Amniotic stem cell (primary cell): ENCODE data around the gene DNM3.
"Not testable (repeated sequence)": the region's sequence is repeated elsewhere in the genome, so short reads cannot be mapped to it uniquely, and the experiment has no call there.

Source experiments
- DNase-seq: peaks from one replicate; lab custom pipeline; 2025; lab: John Stamatoyannopoulos, UW

Gene DNM3

GRCh38 chr1:172024944-172025738 is 183.8 kb downstream of the DNM3 start:
- not testable (repeated sequence) for DNase-seq

GRCh38 chr1:172040466-172040865 is 199.2 kb downstream of the DNM3 start:
- peak; percentile 21 for DNase-seq

DNA sequence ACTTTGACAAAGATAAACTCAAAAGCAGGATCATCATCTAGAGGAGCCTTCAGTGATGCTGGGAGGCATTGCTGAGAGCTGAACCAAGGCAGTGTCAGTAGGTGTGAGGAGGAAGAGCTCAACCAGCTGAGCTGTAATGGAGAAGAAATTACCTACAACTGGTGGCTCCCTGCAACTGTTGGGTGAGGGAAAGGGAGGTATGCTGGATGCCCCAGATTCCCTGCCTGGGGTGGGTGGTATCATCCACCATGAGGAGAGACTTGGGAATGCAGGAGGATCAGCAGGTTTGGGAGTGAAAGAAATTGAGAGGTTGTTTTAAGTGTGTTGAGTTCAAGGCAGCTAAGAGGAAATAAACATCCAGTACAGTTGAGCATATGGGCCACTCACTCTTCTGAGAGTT is 199.8 kb downstream of the DNM3 start:
- DNase-seq: no peak

GRCh38 chr1:172041742-172042141 is 200.4 kb downstream of the DNM3 start:
- peak; percentile 1 for DNase-seq

GRCh38 chr1:172043900-172044299 is 202.6 kb downstream of the DNM3 start:
- no peak for DNase-seq

DNA sequence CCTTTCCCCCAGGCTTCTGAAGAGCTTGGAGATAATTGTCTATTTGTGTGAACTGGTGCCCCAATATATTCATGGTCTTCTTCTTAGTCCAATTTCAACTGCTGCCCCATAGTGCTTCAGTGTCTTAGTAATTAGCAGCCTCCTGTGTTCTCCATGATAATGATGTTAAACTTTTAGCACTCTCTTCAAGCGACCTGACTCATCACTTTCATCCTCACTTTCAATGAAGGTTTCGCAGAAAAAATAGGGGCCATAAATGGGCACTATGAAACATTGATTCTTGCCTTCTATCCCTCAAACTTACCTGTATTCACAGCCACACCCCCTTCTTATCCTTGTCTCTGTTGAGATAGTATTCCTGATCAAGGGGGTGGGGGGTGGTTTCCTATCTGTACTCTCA is 210.6 kb downstream of the DNM3 start:
- DNase-seq: no peak

DNA sequence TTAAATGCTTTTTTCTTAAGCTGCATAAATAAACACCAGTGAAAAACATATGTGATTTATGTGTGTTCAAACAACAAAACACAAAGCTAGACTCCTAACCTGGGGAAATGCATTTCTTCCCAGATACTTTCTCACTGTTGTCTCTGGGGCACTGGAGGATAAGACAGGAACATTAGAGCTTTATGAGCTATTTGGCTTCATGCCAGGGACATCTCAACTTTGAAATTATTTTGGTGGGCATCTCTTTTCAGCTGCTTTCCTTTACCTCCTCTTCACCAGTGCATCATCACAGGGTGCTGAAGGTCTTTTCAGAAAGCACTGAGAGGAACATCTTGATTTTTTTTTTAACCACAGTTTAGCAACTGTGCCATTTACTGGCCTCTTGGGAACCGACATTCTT is 212.9 kb downstream of the DNM3 start:
- no peak for DNase-seq

DNA sequence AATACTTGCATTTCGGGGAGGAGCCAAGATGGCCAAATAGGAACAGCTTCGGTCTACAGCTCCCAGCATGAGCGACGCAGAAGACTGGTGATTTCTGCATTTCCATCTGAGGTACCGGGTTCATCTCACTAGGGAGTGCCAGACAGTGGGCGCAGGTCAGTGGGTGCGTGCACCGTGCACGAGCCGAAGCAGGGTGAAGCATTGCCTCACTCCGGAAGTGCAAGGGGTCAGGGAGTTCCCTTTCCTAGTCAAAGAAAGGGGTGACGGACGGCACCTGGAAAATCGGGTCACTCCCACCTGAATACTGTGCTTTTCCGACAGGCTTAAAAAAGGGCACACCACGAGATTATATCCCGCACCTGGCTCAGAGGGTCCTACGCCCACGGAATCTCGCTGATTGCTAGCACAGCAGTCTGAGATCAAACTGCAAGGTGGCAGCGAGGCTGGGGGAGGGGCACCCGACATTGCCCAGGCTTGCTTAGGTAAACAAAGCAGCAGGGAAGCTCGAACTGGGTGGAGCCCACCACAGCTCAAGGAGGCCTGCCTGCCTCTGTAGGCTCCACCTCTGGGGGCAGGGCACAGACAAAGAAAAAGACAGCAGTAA is 214.6 kb downstream of the DNM3 start:
- not testable (repeated sequence) for DNase-seq

DNA sequence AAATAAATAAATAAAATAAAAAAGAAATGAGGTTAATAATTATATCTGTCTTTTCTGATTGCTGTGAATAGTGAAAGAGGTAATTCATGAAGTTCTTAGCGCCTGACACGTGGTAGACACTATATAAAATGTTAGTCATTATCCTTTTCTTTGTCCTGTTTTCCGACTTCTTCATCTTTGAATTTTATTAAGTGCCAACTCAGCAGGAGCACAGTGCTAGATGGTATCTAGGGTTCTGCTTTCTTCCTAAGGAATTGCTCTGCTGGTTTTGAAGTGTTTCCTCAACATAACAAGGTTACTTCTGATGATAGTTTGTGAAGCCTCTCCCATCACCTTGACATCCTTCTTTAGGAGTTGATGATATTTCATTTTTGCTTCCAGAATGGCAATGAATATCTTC is 227.0 kb downstream of the DNM3 start:
- no peak for DNase-seq

- DNase-seq: no peak
Observed at GRCh38 chr1:172069051-172069450, 227.8 kb downstream of the DNM3 start.

DNA sequence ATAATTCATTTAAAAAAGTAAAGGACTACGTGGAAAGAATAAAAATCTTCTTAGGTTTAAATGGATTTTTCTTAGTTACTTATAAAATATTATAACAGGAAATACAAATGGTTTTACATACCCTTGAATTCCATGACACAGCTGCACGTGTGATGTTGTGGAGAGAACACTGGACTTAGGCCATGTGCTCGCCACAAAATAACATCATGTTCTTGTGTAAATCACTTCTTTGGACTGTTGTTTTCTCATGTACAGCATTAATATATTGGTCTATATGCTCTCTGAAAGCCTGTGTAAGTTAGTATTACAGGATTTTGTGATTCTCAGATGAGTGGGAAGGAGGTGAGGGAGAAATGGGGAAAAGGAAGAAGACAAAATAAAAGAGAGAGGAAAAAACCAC is 228.2 kb downstream of the DNM3 start:
- no peak for DNase-seq

GRCh38 chr1:172070055-172070454 is 228.8 kb downstream of the DNM3 start:
- no peak for DNase-seq

DNA sequence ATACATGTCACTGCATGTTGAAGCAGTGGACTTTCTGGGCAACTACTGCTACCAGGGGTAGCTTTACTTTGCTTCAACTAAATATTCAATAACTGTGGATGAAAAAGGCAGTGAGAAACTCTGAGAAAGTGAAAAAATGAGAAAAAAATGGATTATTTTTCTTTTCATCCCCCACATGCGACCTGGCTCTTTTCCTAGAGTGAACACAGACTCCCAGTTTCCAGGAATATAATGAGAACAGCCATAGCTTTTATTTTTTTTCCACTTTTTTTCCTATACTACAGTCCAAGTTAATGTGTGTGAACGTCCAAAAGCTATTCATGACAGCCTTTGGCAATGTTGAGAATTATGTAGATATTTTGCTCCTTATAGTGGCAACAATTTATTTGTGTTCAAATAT is 230.4 kb downstream of the DNM3 start:
- no peak for DNase-seq

DNA sequence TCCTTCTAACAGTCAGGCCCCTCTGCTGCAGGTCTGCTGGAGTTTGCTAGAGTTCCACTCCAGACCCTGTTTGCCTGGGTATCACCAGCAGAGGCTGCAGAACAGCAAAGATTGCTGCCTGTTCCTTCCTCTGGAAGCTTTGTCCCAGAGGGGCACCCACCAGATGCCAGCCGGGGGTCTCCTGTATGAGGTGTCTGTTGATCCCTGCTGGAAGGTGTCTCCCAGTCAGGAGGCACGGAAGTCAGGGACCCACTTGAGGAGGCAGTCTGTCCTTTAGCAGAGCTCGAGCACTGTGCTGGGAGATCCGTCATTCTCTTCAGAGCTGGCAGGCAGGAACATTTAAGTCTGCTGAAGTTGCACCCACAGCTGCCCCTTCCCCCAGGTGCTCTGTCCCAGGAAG is 238.6 kb downstream of the DNM3 start:
- not testable (repeated sequence) for DNase-seq

GRCh38 chr1:172083191-172083590 is 241.9 kb downstream of the DNM3 start:
- no peak for DNase-seq

DNA sequence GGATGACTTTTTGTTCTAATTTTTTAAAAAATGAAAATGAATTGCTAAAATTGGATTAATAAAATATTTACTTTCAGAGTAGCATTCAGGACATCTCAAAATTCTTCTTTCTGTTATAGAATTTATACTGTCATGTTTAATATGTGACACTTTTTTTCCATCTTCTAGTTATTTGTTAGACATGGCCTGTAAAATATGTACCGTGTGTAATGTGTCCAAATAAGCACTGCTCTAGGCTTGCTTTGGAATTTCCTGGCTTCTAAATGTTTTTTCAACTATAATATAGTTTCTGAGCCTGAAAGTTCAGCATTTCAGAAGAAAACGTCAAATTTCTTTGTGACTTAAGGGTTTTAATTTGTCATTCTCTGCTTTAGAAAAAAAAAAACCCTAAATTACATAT is 243.6 kb downstream of the DNM3 start:
- DNase-seq: no peak

DNA sequence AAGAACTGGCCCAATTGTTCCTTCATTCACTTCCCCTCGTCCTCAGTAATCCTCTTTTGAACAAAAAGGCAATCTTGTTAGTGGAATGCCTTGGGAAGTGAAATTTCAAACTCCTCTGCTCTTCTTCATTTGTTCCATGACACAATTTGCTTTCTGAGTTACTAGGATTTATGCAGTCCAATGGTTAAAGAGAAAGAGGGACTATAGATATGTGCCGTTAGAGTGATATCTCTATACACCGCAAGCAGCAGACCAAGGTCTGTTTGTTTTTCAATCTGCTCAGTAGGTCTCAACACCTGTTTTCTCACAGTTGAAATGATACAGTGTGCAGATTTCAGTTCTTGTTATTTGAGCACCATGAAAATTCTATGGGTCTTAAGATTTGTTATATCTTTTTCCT is 244.0 kb downstream of the DNM3 start:
- DNase-seq: no peak

GRCh38 chr1:172086137-172086536 is 244.8 kb downstream of the DNM3 start:
- DNase-seq: no peak

- no peak for DNase-seq
Observed at GRCh38 chr1:172088256-172088655, 247.0 kb downstream of the DNM3 start.

GRCh38 chr1:172089768-172090510 is 248.6 kb downstream of the DNM3 start:
- no peak for DNase-seq

GRCh38 chr1:172090511-172090817 is 249.2 kb downstream of the DNM3 start:
- no peak for DNase-seq

GRCh38 chr1:172095846-172096245 is 254.5 kb downstream of the DNM3 start:
- no peak for DNase-seq

DNA sequence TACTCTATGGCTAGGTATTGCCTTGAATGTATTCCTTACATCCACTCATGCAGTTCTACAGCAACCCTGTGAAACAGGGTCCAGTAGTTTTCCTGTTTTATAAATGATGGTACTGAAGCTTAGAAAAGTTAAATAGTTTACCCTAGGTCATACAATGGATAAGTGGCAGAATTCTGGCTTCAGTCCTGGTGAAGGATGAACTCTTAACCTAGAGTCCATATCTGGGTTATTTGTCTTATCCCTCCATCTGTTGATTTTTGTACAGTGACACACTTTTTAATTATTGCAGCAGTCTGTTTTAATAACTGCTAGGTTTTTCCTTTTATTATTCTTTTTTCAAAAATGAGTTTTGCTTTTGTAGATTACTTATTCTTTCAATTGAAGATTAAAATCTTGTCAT is 263.9 kb downstream of the DNM3 start:
- DNase-seq: no peak
